ENCODE measurements around the gene NLGN4X. TPM values are rescaled to one million over a fixed set of nuclear protein-coding genes. Genes with fewer than 3 reads are reported as not detected.

NLGN4X gene
- total RNA-seq, 1 donor from 2014 or later, result 1.2 TPM

DNA sequence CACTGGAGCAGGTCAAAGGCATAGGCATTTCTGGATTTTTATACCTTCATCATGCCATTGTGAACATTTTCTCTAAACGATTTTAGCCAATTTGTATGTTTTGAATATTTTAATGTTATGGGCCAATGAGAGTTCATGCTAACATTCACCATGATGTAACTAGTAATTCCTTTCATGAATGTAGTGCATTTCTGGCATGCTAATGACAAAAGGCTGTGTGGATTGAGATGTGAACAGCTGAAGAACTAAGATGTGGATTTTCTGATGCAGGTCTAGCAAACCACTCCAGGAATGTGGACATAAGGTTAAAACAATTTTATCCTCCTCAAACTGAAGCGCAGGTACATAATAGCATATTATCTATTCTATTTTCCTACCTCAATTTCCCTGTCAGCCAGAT lies 269.4 kb downstream of the NLGN4X start:
- no peak overlapping the region for H3K4me3 Mint-ChIP-seq (ENCODE audit: unreplicated experiment)
- DNase-seq (ENCODE audit: low spot score), result no peak
- peaks cover 2% of the 10 kb centered on the region for H3K27me3 Mint-ChIP-seq (ENCODE audit: low read depth)
- no peaks in the 10 kb centered on the region for H3K36me3 Mint-ChIP-seq (ENCODE audit: low read depth)
- peaks cover 3% of the 10 kb centered on the region for H3K9me3 Mint-ChIP-seq (ENCODE audit: low read depth)
- no peaks in the 10 kb centered on the region for H3K4me1 Mint-ChIP-seq (ENCODE audit: low read depth)
- H3K27ac Mint-ChIP-seq (ENCODE audit: unreplicated experiment), result no peak overlapping the region
- TF ChIP-seq, protein P1, sequence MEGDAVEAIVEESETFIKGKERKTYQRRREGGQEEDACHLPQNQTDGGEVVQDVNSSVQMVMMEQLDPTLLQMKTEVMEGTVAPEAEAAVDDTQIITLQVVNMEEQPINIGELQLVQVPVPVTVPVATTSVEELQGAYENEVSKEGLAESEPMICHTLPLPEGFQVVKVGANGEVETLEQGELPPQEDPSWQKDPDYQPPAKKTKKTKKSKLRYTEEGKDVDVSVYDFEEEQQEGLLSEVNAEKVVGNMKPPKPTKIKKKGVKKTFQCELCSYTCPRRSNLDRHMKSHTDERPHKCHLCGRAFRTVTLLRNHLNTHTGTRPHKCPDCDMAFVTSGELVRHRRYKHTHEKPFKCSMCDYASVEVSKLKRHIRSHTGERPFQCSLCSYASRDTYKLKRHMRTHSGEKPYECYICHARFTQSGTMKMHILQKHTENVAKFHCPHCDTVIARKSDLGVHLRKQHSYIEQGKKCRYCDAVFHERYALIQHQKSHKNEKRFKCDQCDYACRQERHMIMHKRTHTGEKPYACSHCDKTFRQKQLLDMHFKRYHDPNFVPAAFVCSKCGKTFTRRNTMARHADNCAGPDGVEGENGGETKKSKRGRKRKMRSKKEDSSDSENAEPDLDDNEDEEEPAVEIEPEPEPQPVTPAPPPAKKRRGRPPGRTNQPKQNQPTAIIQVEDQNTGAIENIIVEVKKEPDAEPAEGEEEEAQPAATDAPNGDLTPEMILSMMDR (IDR thresholded peaks at IDR 0.05), result no peak

DNA sequence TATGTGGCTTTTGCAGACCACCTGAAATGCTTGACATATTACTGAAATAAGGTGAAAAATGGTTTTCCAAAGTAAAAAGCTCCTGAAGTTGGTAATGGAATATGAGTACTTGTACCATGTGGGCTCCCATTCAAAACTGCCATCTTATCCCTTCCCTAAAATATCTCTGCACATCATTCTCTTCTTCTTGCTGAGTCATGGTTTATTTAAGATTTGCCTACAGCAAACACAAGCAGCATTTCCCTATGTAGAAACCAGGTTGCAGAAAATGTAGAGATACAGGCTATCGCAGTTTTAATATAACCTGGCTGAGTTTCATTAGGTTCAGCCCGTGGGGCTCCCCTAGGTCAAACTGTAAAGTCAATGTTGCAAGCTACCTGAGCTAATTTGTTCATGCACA lies 270.1 kb downstream of the NLGN4X start:
- H3K27ac Mint-ChIP-seq (ENCODE audit: unreplicated experiment), result no peak overlapping the region
- DNase-seq (ENCODE audit: low spot score), result no peak
- H3K9me3 Mint-ChIP-seq (ENCODE audit: low read depth), result no peaks in the 10 kb centered on the region
- H3K4me3 Mint-ChIP-seq (ENCODE audit: unreplicated experiment), result no peak overlapping the region
- no peaks in the 10 kb centered on the region for H3K36me3 Mint-ChIP-seq (ENCODE audit: low read depth)
- peaks cover 2% of the 10 kb centered on the region for H3K27me3 Mint-ChIP-seq (ENCODE audit: low read depth)
- no peaks in the 10 kb centered on the region for H3K4me1 Mint-ChIP-seq (ENCODE audit: low read depth)
- TF ChIP-seq, protein P1 (IDR thresholded peaks at IDR 0.05), result no peak

- H3K9me3 Mint-ChIP-seq (ENCODE audit: low read depth), result no peaks in the 10 kb centered on the region
- no peak overlapping the region for H3K4me3 Mint-ChIP-seq (ENCODE audit: unreplicated experiment)
- no peak overlapping the region for H3K27ac Mint-ChIP-seq (ENCODE audit: unreplicated experiment)
- no peak for DNase-seq (ENCODE audit: low spot score)
- H3K27me3 Mint-ChIP-seq (ENCODE audit: low read depth), result peaks cover 2% of the 10 kb centered on the region
- H3K4me1 Mint-ChIP-seq (ENCODE audit: low read depth), result no peaks in the 10 kb centered on the region
- no peaks in the 10 kb centered on the region for H3K36me3 Mint-ChIP-seq (ENCODE audit: low read depth)
- TF ChIP-seq, protein P1 (IDR thresholded peaks at IDR 0.05), result no peak
These were observed 271.2 kb downstream of the NLGN4X start for GRCh38 chrX:5957506-5957905.

DNA sequence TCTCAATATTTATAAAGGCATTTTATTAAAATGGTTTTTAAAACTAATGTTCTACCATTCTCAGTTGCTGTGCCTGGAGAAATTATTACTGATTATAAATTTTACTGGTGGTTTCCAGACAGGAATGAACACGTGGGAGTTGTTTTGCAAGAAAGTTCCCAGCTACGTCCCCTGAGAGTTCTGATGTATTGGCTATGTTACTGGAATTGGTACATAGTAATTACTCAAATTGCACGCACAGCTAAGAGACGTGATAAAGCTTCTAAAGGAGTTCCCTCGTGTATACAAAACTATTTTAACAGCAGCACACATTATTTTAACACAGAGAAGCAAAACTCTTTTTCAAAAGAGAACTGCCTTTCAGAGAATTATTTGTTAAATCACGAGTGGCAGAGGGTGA lies 292.2 kb downstream of the NLGN4X start:
- Mint-ChIP-seq H3K27me3 (ENCODE audit: low read depth) (no peaks in the 10 kb centered on the region), H3K4me1 (ENCODE audit: low read depth) (no peaks in the 10 kb centered on the region), H3K36me3 (ENCODE audit: low read depth) (no peaks in the 10 kb centered on the region), H3K9me3 (ENCODE audit: low read depth) (no peaks in the 10 kb centered on the region), H3K27ac (ENCODE audit: unreplicated experiment) (no peak overlapping the region), H3K4me3 (ENCODE audit: unreplicated experiment) (no peak overlapping the region)
- TF ChIP-seq, protein P1 (IDR thresholded peaks at IDR 0.05), result no peak
- DNase-seq (ENCODE audit: low spot score), result no peak

- no peak for DNase-seq (ENCODE audit: low spot score)
- Mint-ChIP-seq H3K9me3 (ENCODE audit: low read depth) (no peaks in the 10 kb centered on the region), H3K27ac (ENCODE audit: unreplicated experiment) (no peak overlapping the region), H3K4me3 (ENCODE audit: unreplicated experiment) (no peak overlapping the region), H3K36me3 (ENCODE audit: low read depth) (no peaks in the 10 kb centered on the region), H3K4me1 (ENCODE audit: low read depth) (no peaks in the 10 kb centered on the region), H3K27me3 (ENCODE audit: low read depth) (no peaks in the 10 kb centered on the region)
- TF ChIP-seq, protein P1 (IDR thresholded peaks at IDR 0.05), result no peak
These were observed 300.4 kb downstream of the NLGN4X start for GRCh38 chrX:5928224-5928623.

All from chondrocyte (in vitro differentiated cells).